Mucosa of rectum (tissue), 2 donors: Measurements from ENCODE around the gene ADD3.

Experiments used
- H3K27ac ChIP-seq, 2 donors: one replicate each; pipeline ENCODE4 v1.7.0; 2013; ENCODE audit warnings: inconsistent platforms in 2 of 2, low read depth in 2 of 2, low read length in 2 of 2
- H3K27me3 ChIP-seq, 2 donors: one replicate each; pipeline ENCODE4 v1.7.0; 2013; ENCODE audit warnings: low read length in 2 of 2; ENCODE audit not compliant: control insufficient read depth in 2 of 2, insufficient read depth in 2 of 2
- H3K36me3 ChIP-seq, 2 donors: one replicate each; pipeline ENCODE4 v1.7.0; 2013; ENCODE audit warnings: low read length in 2 of 2; ENCODE audit not compliant: control insufficient read depth in 2 of 2, insufficient read depth in 2 of 2
- H3K4me1 ChIP-seq, 2 donors: one replicate each; pipeline ENCODE4 v1.7.0; 2013; ENCODE audit warnings: low read length in 2 of 2, mild to moderate bottlenecking in 1 of 2; ENCODE audit not compliant: control insufficient read depth in 2 of 2, insufficient read depth in 2 of 2
- H3K4me3 ChIP-seq, 2 donors: one replicate each; pipeline ENCODE4 v1.7.0; 2013; ENCODE audit warnings: low read length in 2 of 2
- H3K9ac ChIP-seq, 2 donors: one replicate each; pipeline ENCODE4 v1.7.0; 2013; ENCODE audit warnings: low read length in 2 of 2, low read depth in 1 of 2, mild to moderate bottlenecking in 1 of 2
- H3K9me3 ChIP-seq, 2 donors: one replicate each; pipeline ENCODE4 v1.7.0; 2013; ENCODE audit warnings: low read length in 2 of 2; ENCODE audit not compliant: control insufficient read depth in 2 of 2
- donor health status: healthy.
- donor health status: Normal muscosa, but diverticular disease.

ADD3 gene

DNA sequence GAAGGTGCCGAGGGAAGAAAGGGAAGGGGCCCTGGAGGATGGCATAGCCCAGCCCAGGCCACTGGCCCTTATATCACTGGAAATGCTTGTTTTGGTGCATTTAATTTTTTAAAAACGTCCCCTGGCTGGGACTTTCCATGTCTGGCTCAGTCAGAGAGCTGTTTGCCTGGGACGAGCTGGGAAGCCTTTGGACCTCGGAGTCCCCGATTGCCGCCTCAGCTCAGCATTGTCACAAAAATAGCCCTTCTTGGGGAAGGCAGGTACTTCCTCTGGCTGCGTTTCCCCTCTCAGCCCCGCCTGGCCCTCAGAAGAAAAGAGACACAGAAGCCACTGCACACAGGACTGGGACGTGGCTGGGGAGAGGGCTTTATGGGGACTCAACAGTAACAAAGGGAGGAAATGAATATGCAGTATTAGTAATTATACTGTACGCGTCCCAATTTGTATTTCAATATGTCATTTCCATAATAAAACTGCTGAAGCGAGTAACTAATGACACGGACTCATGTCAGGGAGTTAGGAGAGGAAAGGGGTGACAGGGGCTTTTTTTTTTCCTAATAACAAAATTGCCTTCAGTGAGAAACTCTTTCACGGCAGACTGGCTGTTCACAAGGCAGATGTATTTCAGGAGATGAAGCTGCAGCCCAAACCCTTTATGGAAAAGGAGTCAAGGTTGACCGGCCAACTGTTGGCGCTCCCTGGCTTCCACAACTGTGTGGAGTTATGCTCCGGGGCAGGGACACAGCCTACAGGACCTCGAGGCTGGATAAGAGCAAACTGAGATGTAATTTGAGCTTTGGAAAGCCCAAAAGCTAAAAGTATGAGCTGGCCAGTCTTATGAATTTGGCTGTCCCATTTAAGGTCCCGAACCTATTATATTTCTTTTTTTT, 168.6 kb downstream of the ADD3 start:
- H3K36me3 ChIP-seq = no peaks in the 10 kb centered on the region
- H3K9ac ChIP-seq = no peak overlapping the region
- no peaks in the 10 kb centered on the region for H3K4me1 ChIP-seq
- no peak overlapping the region for H3K4me3 ChIP-seq
- H3K27me3 ChIP-seq = peaks cover 0 to 5% of the 10 kb centered on the region in 2 donors
- H3K27ac ChIP-seq = no peak overlapping the region
- H3K9me3 ChIP-seq = no peaks in the 10 kb centered on the region

DNA sequence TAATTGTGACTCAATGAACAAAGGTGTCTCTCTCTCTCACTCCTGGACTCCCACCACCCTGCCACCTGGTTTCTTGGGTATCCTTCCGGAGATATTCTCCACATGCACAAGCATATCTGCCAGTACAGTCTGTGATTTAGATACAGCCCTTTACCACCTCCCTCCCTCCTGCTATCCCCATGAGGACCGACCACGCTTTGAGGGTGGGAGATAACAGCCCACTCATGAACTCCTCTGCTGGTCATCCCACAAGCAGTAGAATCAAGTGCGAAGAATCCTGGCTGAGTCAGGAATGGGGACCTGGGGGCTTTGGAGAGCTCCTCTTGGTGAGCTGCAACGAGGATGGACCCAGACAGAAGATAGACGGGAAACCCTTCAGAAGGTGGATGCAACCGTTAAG, 171.4 kb downstream of the ADD3 start:
- H3K27me3 ChIP-seq = no peaks in the 10 kb centered on the region
- no peak overlapping the region for H3K4me3 ChIP-seq
- H3K36me3 ChIP-seq = no peaks in the 10 kb centered on the region

GRCh38 chr10:110181451-110181850, 173.7 kb downstream of the ADD3 start:
- Histone ChIP-seq H3K4me3 (no peak overlapping the region), H3K27ac (no peak overlapping the region), H3K36me3 (no peaks in the 10 kb centered on the region), H3K27me3 (no peaks in the 10 kb centered on the region), H3K9ac (no peak overlapping the region), H3K4me1 (peaks cover 3 to 8% of the 10 kb centered on the region in 2 donors), H3K9me3 (no peaks in the 10 kb centered on the region)

More for the DNA sequence above, 171.4 kb downstream of the ADD3 start:
- H3K9ac ChIP-seq = no peak overlapping the region
- no peaks in the 10 kb centered on the region for H3K9me3 ChIP-seq
- no peaks in the 10 kb centered on the region for H3K4me1 ChIP-seq
- no peak overlapping the region for H3K27ac ChIP-seq

- Histone ChIP-seq H3K9ac (no peak overlapping the region), H3K36me3 (no peaks in the 10 kb centered on the region), H3K27ac (no peak overlapping the region), H3K4me1 (peaks cover 3 to 10% of the 10 kb centered on the region in 2 donors), H3K9me3 (no peaks in the 10 kb centered on the region), H3K27me3 (no peaks in the 10 kb centered on the region), H3K4me3 (no peak overlapping the region)
Measured at GRCh38 chr10:110181911-110182310, 174.1 kb downstream of the ADD3 start.

DNA sequence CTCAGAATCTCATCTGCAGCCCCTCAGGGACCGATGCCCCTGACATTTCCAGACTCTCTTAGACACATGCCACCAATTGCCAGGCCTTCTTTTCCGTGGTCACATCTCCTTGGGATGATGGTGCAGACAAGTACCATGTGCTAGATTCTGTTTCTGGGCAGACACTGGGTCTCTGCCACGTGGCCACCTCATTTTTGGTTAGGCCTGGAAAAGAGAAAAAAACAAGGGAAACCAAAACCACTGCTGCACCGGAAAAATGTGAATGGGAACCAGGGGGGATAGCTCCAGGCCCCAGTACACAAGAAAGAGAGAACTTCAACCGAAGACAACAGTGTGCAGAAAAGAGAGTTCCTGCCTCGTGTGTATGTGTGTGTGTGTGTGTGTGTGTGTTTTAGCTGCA, 176.6 kb downstream of the ADD3 start:
- Histone ChIP-seq H3K9ac (no peak overlapping the region), H3K9me3 (no peaks in the 10 kb centered on the region), H3K36me3 (no peaks in the 10 kb centered on the region), H3K27me3 (no peaks in the 10 kb centered on the region), H3K27ac (no peak overlapping the region), H3K4me1 (peaks cover 3 to 10% of the 10 kb centered on the region in 2 donors), H3K4me3 (no peak overlapping the region)
